SJCRH30 (cell line): ENCODE results near the gene PSMD13. TPM values are rescaled to one million over a fixed set of nuclear protein-coding genes. Genes with fewer than 3 reads are reported as not detected.
"Not testable (repeated sequence)": the region's sequence is repeated elsewhere in the genome, so short reads cannot be mapped to it uniquely, and the experiment has no call there.

Experiments
- DNase-seq, 2 experiments: peaks; one replicate each; pipeline ENCODE4 v3.0.0-alpha.2; 2015 to 2020
- H3K27ac ChIP-seq: fragments of 250-450 bp; sonication (Bioruptor Pico); 2 replicates; pipeline ENCODE4 v1.5.1; 2020; ENCODE audit warnings: mild to moderate bottlenecking, moderate library complexity
- H3K27me3 ChIP-seq: fragments of 250-450 bp; sonication (Bioruptor Pico); 2 replicates; pipeline ENCODE4 v1.5.1; 2020; ENCODE audit warnings: mild to moderate bottlenecking, moderate library complexity
- H3K36me3 ChIP-seq: fragments of 250-450 bp; sonication (Bioruptor Pico); 2 replicates; pipeline ENCODE4 v1.5.1; 2020; ENCODE audit warnings: mild to moderate bottlenecking, moderate library complexity
- H3K4me1 ChIP-seq: fragments of 250-450 bp; sonication (Bioruptor Pico); 2 replicates; pipeline ENCODE4 v1.5.1; 2020; ENCODE audit warnings: mild to moderate bottlenecking, moderate library complexity
- H3K4me3 ChIP-seq: fragments of 250-450 bp; sonication (Bioruptor Pico); 2 replicates; pipeline ENCODE4 v1.5.1; 2020; ENCODE audit warnings: mild to moderate bottlenecking, moderate library complexity
- H3K9me3 ChIP-seq: fragments of 250-450 bp; sonication (Bioruptor Pico); replicated peaks from 2 replicates; pipeline ENCODE4 v1.5.1; 2020; ENCODE audit warnings: mild to moderate bottlenecking, moderate library complexity
- total RNA-seq: library from RNA; depleted of rRNA; stranded (reverse); fragments of >200 nt; shearing (Covaris generic); gene quantifications from 2 replicates; pipeline ENCODE4 v1.2.3, GENCODE V29; 2014

The PSMD13 gene
- total RNA-seq, 1 experiment from 2014 or later = 131 TPM

DNA sequence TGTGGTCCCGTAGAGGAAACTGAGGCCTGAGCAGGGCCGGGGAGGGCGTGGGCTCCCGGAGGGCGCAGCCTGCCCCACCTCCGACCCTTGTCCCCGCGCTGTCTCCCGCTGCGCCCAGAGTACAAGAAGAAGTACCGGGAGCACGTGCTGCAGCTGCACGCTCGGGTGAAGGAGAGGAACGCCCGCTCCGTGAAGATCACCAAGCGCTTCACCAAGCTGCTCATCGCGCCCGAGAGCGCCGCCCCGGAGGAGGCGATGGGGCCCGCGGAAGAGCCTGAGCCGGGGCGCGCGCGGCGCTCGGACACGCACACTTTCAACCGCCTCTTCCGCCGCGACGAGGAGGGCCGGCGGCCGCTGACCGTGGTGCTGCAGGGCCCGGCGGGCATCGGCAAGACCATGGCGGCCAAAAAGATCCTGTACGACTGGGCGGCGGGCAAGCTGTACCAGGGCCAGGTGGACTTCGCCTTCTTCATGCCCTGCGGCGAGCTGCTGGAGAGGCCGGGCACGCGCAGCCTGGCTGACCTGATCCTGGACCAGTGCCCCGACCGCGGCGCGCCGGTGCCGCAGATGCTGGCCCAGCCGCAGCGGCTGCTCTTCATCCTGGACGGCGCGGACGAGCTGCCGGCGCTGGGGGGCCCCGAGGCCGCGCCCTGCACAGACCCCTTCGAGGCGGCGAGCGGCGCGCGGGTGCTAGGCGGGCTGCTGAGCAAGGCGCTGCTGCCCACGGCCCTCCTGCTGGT is 43.4 kb downstream of the PSMD13 start:
- Histone ChIP-seq H3K4me1 (peaks cover 6% of the 10 kb centered on the region; the same call in 1 of the 2 replicates), H3K9me3 (0 out of 2 replicates have a peak, but pooled peaks cover 4% of the 10 kb centered on the region), H3K27me3 (peaks cover 13% of the 10 kb centered on the region), H3K36me3 (no peaks in the 10 kb centered on the region), H3K4me3 (no peak overlapping the region), H3K27ac (no peak overlapping the region)
- DNase-seq = no peak

DNA sequence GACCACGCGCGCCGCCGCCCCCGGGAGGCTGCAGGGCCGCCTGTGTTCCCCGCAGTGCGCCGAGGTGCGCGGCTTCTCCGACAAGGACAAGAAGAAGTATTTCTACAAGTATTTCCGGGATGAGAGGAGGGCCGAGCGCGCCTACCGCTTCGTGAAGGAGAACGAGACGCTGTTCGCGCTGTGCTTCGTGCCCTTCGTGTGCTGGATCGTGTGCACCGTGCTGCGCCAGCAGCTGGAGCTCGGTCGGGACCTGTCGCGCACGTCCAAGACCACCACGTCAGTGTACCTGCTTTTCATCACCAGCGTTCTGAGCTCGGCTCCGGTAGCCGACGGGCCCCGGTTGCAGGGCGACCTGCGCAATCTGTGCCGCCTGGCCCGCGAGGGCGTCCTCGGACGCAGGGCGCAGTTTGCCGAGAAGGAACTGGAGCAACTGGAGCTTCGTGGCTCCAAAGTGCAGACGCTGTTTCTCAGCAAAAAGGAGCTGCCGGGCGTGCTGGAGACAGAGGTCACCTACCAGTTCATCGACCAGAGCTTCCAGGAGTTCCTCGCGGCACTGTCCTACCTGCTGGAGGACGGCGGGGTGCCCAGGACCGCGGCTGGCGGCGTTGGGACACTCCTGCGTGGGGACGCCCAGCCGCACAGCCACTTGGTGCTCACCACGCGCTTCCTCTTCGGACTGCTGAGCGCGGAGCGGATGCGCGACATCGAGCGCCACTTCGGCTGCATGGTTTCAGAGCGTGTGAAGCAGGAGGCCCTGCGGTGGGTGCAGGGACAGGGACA is 44.1 kb downstream of the PSMD13 start:
- H3K27me3 ChIP-seq = peaks cover 19% of the 10 kb centered on the region
- 0 out of 2 replicates have a peak, but pooled peaks cover 4% of the 10 kb centered on the region for H3K9me3 ChIP-seq
- no peak overlapping the region for H3K4me3 ChIP-seq
- DNase-seq = no peak
- H3K4me1 ChIP-seq = peaks cover 6% of the 10 kb centered on the region; the same call in 1 of the 2 replicates
- H3K27ac ChIP-seq = no peak overlapping the region
- no peaks in the 10 kb centered on the region for H3K36me3 ChIP-seq

DNA sequence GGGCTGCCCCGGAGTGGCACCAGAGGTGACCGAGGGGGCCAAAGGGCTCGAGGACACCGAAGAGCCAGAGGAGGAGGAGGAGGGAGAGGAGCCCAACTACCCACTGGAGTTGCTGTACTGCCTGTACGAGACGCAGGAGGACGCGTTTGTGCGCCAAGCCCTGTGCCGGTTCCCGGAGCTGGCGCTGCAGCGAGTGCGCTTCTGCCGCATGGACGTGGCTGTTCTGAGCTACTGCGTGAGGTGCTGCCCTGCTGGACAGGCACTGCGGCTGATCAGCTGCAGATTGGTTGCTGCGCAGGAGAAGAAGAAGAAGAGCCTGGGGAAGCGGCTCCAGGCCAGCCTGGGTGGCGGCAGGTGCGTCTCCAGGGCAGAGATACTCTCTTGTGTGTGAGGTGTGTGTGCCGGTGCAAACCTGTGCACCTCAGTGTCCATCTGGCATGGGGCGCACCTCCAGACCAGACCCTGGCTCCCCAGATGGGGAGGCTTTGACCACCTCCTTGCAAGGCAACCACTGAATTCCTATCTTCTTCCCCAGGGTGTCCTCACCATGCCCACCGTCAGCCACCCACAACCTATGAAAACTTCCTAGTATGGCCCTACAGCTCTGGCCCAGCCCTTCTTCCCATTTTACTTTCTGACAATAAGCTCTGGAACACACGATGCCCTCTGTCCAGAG is 44.8 kb downstream of the PSMD13 start:
- Histone ChIP-seq H3K4me3 (no peak overlapping the region), H3K4me1 (peaks cover 6% of the 10 kb centered on the region; the same call in 1 of the 2 replicates), H3K9me3 (no peaks in the 10 kb centered on the region), H3K27me3 (peaks cover 19% of the 10 kb centered on the region), H3K27ac (no peak overlapping the region), H3K36me3 (no peaks in the 10 kb centered on the region)
- no peak for DNase-seq

DNA sequence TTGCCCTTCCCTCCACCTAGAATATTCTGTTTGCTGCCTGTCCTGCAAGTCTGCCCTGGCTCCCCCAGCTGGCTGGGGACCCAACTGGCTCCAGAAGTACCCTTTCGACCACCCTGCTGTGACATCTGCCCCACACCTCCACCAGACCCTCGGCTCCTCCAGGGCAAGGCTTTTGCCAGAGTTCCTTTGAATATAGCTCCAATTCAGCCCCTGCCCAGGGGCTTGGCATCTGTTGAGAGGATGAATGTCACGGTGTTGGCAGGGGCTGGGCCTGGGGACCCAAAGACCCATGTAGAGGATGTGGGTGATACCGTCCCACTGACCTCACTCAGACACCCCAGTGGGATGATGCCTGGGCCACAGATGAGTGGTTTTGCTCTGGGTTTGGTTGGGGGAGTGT is 45.4 kb downstream of the PSMD13 start:
- no peak overlapping the region for H3K27ac ChIP-seq
- H3K4me3 ChIP-seq = no peak overlapping the region
- DNase-seq = no peak
- H3K9me3 ChIP-seq = no peaks in the 10 kb centered on the region
- peaks cover 19% of the 10 kb centered on the region for H3K27me3 ChIP-seq
- H3K4me1 ChIP-seq = peaks cover 6% of the 10 kb centered on the region; the same call in 1 of the 2 replicates
- no peaks in the 10 kb centered on the region for H3K36me3 ChIP-seq

DNA sequence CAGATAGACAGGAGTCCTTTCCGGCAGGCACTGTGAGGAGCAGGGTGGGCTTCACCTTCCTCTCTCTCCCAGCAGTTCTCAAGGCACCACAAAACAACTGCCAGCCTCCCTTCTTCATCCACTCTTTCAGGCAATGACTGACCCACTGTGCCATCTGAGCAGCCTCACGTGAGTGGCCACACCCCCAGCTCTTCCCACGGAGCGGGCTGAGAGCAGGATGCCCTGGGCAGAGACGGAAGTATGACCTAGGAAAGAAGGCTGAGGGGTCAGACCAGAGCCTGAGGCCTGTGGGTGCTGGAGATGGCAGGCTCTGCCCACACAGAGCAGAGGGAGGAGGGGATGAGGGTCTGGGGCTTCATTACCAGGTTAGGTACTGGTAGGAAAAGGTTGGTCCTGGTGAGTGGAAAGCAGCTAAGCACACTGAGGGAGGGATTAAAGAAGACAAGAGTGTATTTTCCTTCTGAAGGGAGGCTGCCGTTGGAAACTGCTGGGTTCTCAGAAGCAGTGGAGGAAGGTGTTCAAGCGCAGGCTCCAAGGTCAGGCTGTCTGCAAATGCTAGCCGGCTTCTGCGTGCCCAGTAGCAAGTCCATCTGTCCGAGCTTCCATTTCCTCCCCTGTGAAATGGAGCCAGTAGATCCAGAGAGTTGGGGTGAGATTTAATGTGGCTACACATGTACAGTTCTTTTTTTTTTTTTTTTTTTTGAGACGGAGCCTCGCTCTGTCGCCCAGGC is 46.0 kb downstream of the PSMD13 start:
- Histone ChIP-seq H3K9me3 (no peaks in the 10 kb centered on the region), H3K4me1 (peaks cover 6% of the 10 kb centered on the region; the same call in 1 of the 2 replicates), H3K4me3 (no peak overlapping the region), H3K27ac (no peak overlapping the region), H3K27me3 (peaks cover 19% of the 10 kb centered on the region), H3K36me3 (no peaks in the 10 kb centered on the region)
- no peak for DNase-seq

- Histone ChIP-seq H3K9me3 (no peaks in the 10 kb centered on the region), H3K27ac (no peak overlapping the region), H3K4me3 (no peak overlapping the region), H3K27me3 (peaks cover 26% of the 10 kb centered on the region), H3K4me1 (peaks cover 6% of the 10 kb centered on the region; the same call in 1 of the 2 replicates), H3K36me3 (no peaks in the 10 kb centered on the region)
- DNase-seq = no peak
Observed at GRCh38 chr11:283405-284104, 46.8 kb downstream of the PSMD13 start.

DNA sequence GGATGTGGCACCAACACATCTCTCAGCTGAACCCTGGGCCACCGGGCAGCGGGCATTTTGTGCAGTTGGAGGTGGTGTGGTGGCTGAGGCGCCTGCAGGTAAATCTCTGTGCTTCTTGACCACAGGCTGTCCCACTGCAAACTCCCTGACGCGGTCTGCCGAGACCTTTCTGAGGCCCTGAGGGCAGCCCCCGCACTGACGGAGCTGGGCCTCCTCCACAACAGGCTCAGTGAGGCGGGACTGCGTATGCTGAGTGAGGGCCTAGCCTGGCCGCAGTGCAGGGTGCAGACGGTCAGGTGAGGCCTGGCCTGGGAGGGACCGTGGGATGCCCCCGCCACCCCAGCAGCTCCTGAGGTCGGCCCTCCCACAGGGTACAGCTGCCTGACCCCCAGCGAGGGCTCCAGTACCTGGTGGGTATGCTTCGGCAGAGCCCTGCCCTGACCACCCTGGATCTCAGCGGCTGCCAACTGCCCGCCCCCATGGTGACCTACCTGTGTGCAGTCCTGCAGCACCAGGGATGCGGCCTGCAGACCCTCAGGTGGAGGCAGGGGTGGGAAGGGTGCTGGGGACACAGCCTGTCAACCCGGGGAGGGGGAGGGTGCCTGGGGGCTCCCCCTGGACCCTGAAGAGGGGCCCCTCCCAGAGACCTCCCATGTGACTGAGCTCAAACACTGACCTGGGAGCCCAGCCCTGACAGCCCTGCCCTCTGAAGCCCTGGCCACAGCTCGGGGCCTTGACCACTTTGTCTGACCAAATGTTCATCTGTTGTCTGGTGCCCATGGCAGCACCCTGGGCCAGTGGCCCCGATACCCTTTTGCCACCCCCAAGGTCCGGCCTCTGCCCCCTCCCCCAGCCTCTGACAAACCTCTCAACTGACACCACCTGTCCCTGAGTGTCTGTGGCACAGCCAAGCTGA is 47.6 kb downstream of the PSMD13 start:
- peaks cover 26% of the 10 kb centered on the region for H3K27me3 ChIP-seq
- DNase-seq = peak in 1 of 2 experiments; percentile 35
- no peak overlapping the region for H3K4me3 ChIP-seq
- no peak overlapping the region for H3K27ac ChIP-seq
- peaks cover 6% of the 10 kb centered on the region; the same call in 1 of the 2 replicates for H3K4me1 ChIP-seq
- no peaks in the 10 kb centered on the region for H3K36me3 ChIP-seq
- no peaks in the 10 kb centered on the region for H3K9me3 ChIP-seq

DNA sequence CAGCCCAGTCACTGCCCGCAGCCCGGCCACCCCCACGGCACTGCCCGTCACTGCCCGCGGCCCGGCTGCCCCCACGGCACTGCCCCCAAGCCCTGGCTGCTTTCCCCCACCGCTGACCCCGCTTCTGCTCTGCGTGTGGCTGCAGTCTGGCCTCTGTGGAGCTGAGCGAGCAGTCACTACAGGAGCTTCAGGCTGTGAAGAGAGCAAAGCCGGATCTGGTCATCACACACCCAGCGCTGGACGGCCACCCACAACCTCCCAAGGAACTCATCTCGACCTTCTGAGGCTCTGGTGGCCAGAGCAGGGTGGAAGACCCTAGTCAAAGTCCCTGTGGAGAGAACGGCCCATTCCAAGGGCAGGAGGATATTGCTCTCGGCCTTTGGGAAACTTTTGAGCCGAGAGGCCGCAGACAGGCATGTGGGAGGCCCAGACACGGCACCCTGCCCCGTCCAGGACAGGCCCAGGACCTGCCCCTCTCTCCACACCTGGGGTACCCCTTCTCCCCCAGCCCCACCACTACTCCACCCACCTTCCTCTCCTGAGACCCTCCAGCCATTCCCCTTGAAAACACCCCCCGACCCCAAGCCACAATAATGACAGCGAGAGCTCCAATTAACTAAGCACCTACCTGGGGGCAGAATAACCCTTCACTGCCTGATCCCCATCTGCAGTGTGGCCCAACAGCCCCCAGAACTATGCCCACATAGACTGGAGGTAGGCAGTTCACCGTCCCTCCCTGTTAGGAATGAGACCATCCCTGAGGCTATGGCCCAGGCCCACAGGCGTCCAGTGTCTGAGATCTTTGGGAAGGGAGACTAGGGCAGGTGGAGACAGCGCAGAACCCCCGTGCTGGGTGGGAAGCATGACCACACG is 48.5 kb downstream of the PSMD13 start:
- no peaks in the 10 kb centered on the region for H3K36me3 ChIP-seq
- H3K4me3 ChIP-seq = no peak overlapping the region
- peaks cover 26% of the 10 kb centered on the region for H3K27me3 ChIP-seq
- DNase-seq = no peak
- no peaks in the 10 kb centered on the region for H3K9me3 ChIP-seq
- peaks cover 6% of the 10 kb centered on the region; the same call in 1 of the 2 replicates for H3K4me1 ChIP-seq
- no peak overlapping the region for H3K27ac ChIP-seq

DNA sequence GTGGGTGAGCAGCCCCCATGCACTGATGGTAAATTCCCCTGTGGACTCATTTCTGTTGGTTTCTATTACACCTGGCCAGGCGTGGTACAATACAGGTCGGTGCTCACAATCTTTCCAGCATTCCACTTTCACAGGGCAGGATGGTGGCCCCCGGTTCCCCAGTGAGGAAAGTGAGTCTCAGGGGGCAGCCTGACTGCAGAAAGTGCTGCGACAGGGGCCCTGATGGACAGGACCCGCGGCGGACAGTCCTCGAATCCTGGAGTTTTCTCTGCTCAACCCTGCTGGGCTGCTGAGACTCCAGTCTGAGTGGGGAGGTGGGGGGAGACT is 49.1 kb downstream of the PSMD13 start:
- H3K4me1 ChIP-seq = peaks cover 6% of the 10 kb centered on the region; the same call in 1 of the 2 replicates
- H3K9me3 ChIP-seq = no peaks in the 10 kb centered on the region
- H3K4me3 ChIP-seq = no peak overlapping the region
- H3K36me3 ChIP-seq = no peaks in the 10 kb centered on the region
- H3K27ac ChIP-seq = no peak overlapping the region
- DNase-seq = no peak
- peaks cover 26% of the 10 kb centered on the region for H3K27me3 ChIP-seq

GRCh38 chr11:286977-287820 is 50.4 kb downstream of the PSMD13 start:
- not testable (repeated sequence) for H3K27ac ChIP-seq

GRCh38 chr11:287821-288477 is 51.2 kb downstream of the PSMD13 start:
- no peak overlapping the region for H3K27ac ChIP-seq
- peaks cover 6% of the 10 kb centered on the region; the same call in 1 of the 2 replicates for H3K4me1 ChIP-seq
- no peak for DNase-seq
- peaks cover 26% of the 10 kb centered on the region for H3K27me3 ChIP-seq
- no peaks in the 10 kb centered on the region for H3K9me3 ChIP-seq
- H3K4me3 ChIP-seq = peak overlapping the region; percentile 71
- no peaks in the 10 kb centered on the region for H3K36me3 ChIP-seq

More at GRCh38 chr11:286977-287820, 50.4 kb downstream of the PSMD13 start:
- peaks cover 26% of the 10 kb centered on the region for H3K27me3 ChIP-seq
- DNase-seq, H3K4me1 ChIP-seq, H3K36me3 ChIP-seq, H3K9me3 ChIP-seq, H3K4me3 ChIP-seq: not testable (repeated sequence)
